IMR-90 (cell line): Measurements from ENCODE around the gene GPR35.

Experiments used
- BHLHE40 ChIP-seq: fragments of 150-350 bp; IDR thresholded peaks from 2 replicates; pipeline ENCODE4 v1.6.1; 2016; ENCODE audit warnings: mild to moderate bottlenecking, low read depth, low read length
- CEBPB ChIP-seq: IDR thresholded peaks from 2 replicates; pipeline ENCODE4 v1.6.1; 2012; ENCODE audit warnings: low read depth, low read length, improper control_type of control experiment
- CTCF ChIP-seq: conservative IDR thresholded peaks from 2 replicates; pipeline ENCODE4 v1.5.1; 2012; ENCODE audit warnings: mild to moderate bottlenecking, low read depth, low read length, improper control_type of control experiment
- FOS ChIP-seq: fragments of 150-350 bp; IDR thresholded peaks from 2 replicates; pipeline ENCODE4 v1.6.1; 2016; ENCODE audit warnings: low read depth, low read length
- MAZ ChIP-seq: IDR thresholded peaks from 2 replicates; pipeline ENCODE4 v1.6.1; 2012; ENCODE audit warnings: low read depth, mild to moderate bottlenecking, low read length, improper control_type of control experiment, moderate library complexity, borderline replicate concordance
- POLR2A ChIP-seq: IDR thresholded peaks from 2 replicates; pipeline ENCODE4 v1.6.1; 2012; ENCODE audit warnings: mild to moderate bottlenecking, low read depth, low read length
- RAD21 ChIP-seq: IDR thresholded peaks from 2 replicates; pipeline ENCODE4 v1.6.1; 2012; ENCODE audit warnings: low read length, improper control_type of control experiment
- RFX5 ChIP-seq: IDR thresholded peaks from 2 replicates; pipeline ENCODE4 v1.8.0; 2012; ENCODE audit warnings: low read depth, mild to moderate bottlenecking, low read length, moderate library complexity
- SMC3 ChIP-seq: fragments of 150-350 bp; IDR thresholded peaks from 2 replicates; pipeline ENCODE4 v1.6.1; 2016; ENCODE audit warnings: low read depth, mild to moderate bottlenecking, antibody characterized with exemption, low read length, moderate library complexity
- TF ChIP-seq, protein P1 (sequence below): fragments of 150-350 bp; IDR thresholded peaks from 2 replicates; pipeline ENCODE4 v1.6.1; 2017; ENCODE audit warnings: mild to moderate bottlenecking, antibody characterized with exemption, low read length, low read depth

GRCh38 chr2:240585681-240586197, 39.5 kb upstream of the GPR35 start:
- TF ChIP-seq SMC3 (no peak), CTCF (no peak), RFX5 (no peak), POLR2A (no peak), RAD21 (no peak), BHLHE40 (no peak), MAZ (no peak), FOS (no peak), CEBPB (no peak)
- TF ChIP-seq, protein P1, sequence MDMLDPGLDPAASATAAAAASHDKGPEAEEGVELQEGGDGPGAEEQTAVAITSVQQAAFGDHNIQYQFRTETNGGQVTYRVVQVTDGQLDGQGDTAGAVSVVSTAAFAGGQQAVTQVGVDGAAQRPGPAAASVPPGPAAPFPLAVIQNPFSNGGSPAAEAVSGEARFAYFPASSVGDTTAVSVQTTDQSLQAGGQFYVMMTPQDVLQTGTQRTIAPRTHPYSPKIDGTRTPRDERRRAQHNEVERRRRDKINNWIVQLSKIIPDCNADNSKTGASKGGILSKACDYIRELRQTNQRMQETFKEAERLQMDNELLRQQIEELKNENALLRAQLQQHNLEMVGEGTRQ = no peak
